ENCODE data around the gene TAAR1.

Gene TAAR1

GRCh38 chr6:132663661-132664060 is 4.7 kb upstream of the TAAR1 start:
- H3K27ac ChIP-seq (ENCODE audit: low read length): no peak overlapping the region
- DNase-seq: no peak

DNA sequence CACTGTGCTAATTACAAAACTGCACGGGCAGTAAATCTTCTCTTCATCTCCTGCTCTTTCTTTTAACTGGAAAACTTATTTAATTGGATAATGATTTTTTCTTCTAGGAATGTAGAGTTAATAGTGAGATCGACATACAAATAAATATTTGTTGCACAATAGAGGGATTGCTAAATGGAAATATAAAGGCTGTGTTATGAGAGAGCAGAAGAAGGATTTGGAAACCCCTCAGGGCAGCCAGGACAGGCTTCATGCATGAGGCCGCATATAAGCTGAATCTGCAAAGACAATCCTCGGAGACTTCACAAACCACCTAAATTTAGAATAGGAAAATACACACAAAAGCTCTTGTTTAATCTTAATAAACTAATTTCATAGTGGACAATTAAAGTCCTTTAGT is 2.9 kb upstream of the TAAR1 start:
- no peaks in the 10 kb centered on the region for H3K79me2 ChIP-seq (ENCODE audit: insufficient read depth, low read length)
- H3K27ac ChIP-seq (ENCODE audit: low read length): no peak overlapping the region
- H3K9me3 ChIP-seq (ENCODE audit: insufficient read depth, low read length, severe bottlenecking): no peaks in the 10 kb centered on the region
- H3K9ac ChIP-seq (ENCODE audit: low read depth, low read length): no peak overlapping the region
- DNase-seq (no peak), ATAC-seq (ENCODE audit: insufficient read depth, low read depth) (no peak)
- H4K20me1 ChIP-seq (ENCODE audit: insufficient read depth, low read length): no peaks in the 10 kb centered on the region
- no peak overlapping the region for H3K4me3 ChIP-seq (ENCODE audit: low read depth in 1 of 2, low read length in 2 of 2)
- H3K4me2 ChIP-seq (ENCODE audit: insufficient read depth, low read length): no peak overlapping the region
- no peaks in the 10 kb centered on the region for H3K4me1 ChIP-seq (ENCODE audit: insufficient read depth, low read length)
- no peaks in the 10 kb centered on the region for H3K36me3 ChIP-seq (ENCODE audit: insufficient read depth, low read length)
- H2AFZ ChIP-seq (ENCODE audit: low read depth, low read length): no peak overlapping the region
- no peaks in the 10 kb centered on the region for H3K27me3 ChIP-seq (ENCODE audit: insufficient read depth, low read length, poor library complexity)
- TF ChIP-seq EZH2 (IDR thresholded peaks at IDR 0.05; ENCODE audit: borderline replicate concordance, low read depth, low read length, severe bottlenecking) (no peak), CTCF (IDR thresholded peaks at IDR 0.05; ENCODE audit: borderline replicate concordance, extremely low read depth, low read length, poor library complexity, severe bottlenecking) (no peak)

More at GRCh38 chr6:132663661-132664060, 4.7 kb upstream of the TAAR1 start:
- no peak overlapping the region for H3K4me3 ChIP-seq (ENCODE audit: low read depth in 1 of 2, low read length in 2 of 2)
- H3K9ac ChIP-seq (ENCODE audit: low read depth, low read length): no peak overlapping the region
- H3K4me1 ChIP-seq (ENCODE audit: insufficient read depth, low read length): no peaks in the 10 kb centered on the region
- no peak for TF ChIP-seq CTCF (IDR thresholded peaks at IDR 0.05; ENCODE audit: borderline replicate concordance, extremely low read depth, low read length, poor library complexity, severe bottlenecking)
- no peak for TF ChIP-seq EZH2 (IDR thresholded peaks at IDR 0.05; ENCODE audit: borderline replicate concordance, low read depth, low read length, severe bottlenecking)
- ATAC-seq (ENCODE audit: insufficient read depth, low read depth): no peak
- no peaks in the 10 kb centered on the region for H4K20me1 ChIP-seq (ENCODE audit: insufficient read depth, low read length)
- no peak overlapping the region for H3K4me2 ChIP-seq (ENCODE audit: insufficient read depth, low read length)
- H3K27me3 ChIP-seq (ENCODE audit: insufficient read depth, low read length, poor library complexity): no peaks in the 10 kb centered on the region
- no peaks in the 10 kb centered on the region for H3K36me3 ChIP-seq (ENCODE audit: insufficient read depth, low read length)
- H3K9me3 ChIP-seq (ENCODE audit: insufficient read depth, low read length, severe bottlenecking): no peaks in the 10 kb centered on the region
- H2AFZ ChIP-seq (ENCODE audit: low read depth, low read length): no peak overlapping the region
- H3K79me2 ChIP-seq (ENCODE audit: insufficient read depth, low read length): no peaks in the 10 kb centered on the region

DNA sequence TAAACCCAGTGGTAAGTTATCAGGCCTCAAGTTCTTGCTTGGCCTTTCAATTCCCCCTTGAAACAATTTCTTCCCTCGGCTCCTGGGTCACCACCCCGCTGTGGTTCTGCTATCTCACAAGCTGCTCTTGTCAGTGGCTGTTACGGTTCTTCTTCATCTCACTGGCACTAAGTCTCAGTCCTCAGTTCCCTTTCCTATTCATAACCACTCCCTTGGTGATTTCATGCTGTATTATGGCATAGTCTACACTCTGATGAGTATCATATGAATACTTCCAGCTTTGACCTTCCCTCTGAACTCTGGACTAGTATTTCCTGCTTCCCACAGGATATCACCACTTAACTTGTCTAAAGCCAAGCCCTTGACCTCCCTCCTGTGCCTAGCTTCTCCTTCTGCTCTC is 7.9 kb downstream of the TAAR1 start:
- Histone ChIP-seq H3K79me2 (ENCODE audit: insufficient read depth, low read length) (no peaks in the 10 kb centered on the region), H3K4me2 (ENCODE audit: insufficient read depth, low read length) (no peak overlapping the region), H3K4me1 (ENCODE audit: insufficient read depth, low read length) (no peaks in the 10 kb centered on the region), H3K27me3 (ENCODE audit: insufficient read depth, low read length, poor library complexity) (no peaks in the 10 kb centered on the region), H3K27ac (ENCODE audit: low read length) (no peak overlapping the region), H2AFZ (ENCODE audit: low read depth, low read length) (no peak overlapping the region), H3K4me3 (ENCODE audit: low read depth in 1 of 2, low read length in 2 of 2) (no peak overlapping the region), H3K9me3 (ENCODE audit: insufficient read depth, low read length, severe bottlenecking) (no peaks in the 10 kb centered on the region), H4K20me1 (ENCODE audit: insufficient read depth, low read length) (no peaks in the 10 kb centered on the region), H3K36me3 (ENCODE audit: insufficient read depth, low read length) (no peaks in the 10 kb centered on the region), H3K9ac (ENCODE audit: low read depth, low read length) (no peak overlapping the region)
- TF ChIP-seq EZH2 (IDR thresholded peaks at IDR 0.05; ENCODE audit: borderline replicate concordance, low read depth, low read length, severe bottlenecking): no peak
- no peak for TF ChIP-seq CTCF (IDR thresholded peaks at IDR 0.05; ENCODE audit: borderline replicate concordance, extremely low read depth, low read length, poor library complexity, severe bottlenecking)
- DNase-seq: no peak
- no peak for ATAC-seq (ENCODE audit: insufficient read depth, low read depth)

DNA sequence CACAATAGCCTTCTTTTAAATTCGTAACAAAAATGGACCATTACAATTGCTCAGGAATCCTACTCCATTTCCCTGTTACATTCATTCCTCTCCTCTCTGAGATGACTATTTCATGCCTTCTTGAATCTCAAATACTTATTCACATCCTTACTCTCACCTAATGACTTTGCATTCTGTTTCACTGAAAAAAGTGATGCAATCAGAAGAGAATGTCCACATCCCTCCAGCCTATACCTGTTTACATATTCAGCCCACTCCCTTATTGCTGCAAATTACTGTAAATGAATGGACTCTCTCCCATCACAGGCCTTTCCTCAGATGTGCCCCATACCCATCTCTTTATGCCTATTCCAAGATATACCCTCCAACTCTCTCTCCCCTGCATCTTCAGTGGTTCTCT is 8.6 kb downstream of the TAAR1 start:
- no peak for TF ChIP-seq EZH2 (IDR thresholded peaks at IDR 0.05; ENCODE audit: borderline replicate concordance, low read depth, low read length, severe bottlenecking)
- no peak overlapping the region for H2AFZ ChIP-seq (ENCODE audit: low read depth, low read length)
- H4K20me1 ChIP-seq (ENCODE audit: insufficient read depth, low read length): no peaks in the 10 kb centered on the region
- no peak overlapping the region for H3K4me3 ChIP-seq (ENCODE audit: low read depth in 1 of 2, low read length in 2 of 2)
- DNase-seq: no peak
- H3K9ac ChIP-seq (ENCODE audit: low read depth, low read length): no peak overlapping the region
- H3K4me1 ChIP-seq (ENCODE audit: insufficient read depth, low read length): no peaks in the 10 kb centered on the region
- no peak overlapping the region for H3K27ac ChIP-seq (ENCODE audit: low read length)
- no peaks in the 10 kb centered on the region for H3K79me2 ChIP-seq (ENCODE audit: insufficient read depth, low read length)
- no peaks in the 10 kb centered on the region for H3K27me3 ChIP-seq (ENCODE audit: insufficient read depth, low read length, poor library complexity)
- ATAC-seq (ENCODE audit: insufficient read depth, low read depth): no peak
- no peaks in the 10 kb centered on the region for H3K36me3 ChIP-seq (ENCODE audit: insufficient read depth, low read length)
- no peaks in the 10 kb centered on the region for H3K9me3 ChIP-seq (ENCODE audit: insufficient read depth, low read length, severe bottlenecking)
- H3K4me2 ChIP-seq (ENCODE audit: insufficient read depth, low read length): no peak overlapping the region

Measured in DND-41 (cell line).